ENCODE measurements around the gene TGM2.

GRCh38 chr20:38111366-38112232 is 53.5 kb downstream of the TGM2 start:
- TF ChIP-seq CTCF (IDR thresholded peaks at IDR 0.05; ENCODE audit: low read length), result no peak
- TF ChIP-seq EZH2 (optimal IDR thresholded peaks at IDR 0.05; ENCODE audit: low read depth, low read length), result no peak
- no peak for TF ChIP-seq EZH2phosphoT487 (IDR thresholded peaks at IDR 0.05; ENCODE audit: low read length)
